ENCODE measurements around the gene SGTA. TPM values are rescaled to one million over a fixed set of nuclear protein-coding genes. Genes with fewer than 3 reads are reported as not detected.
"Not testable (repeated sequence)": the region's sequence is repeated elsewhere in the genome, so short reads cannot be mapped to it uniquely, and the experiment has no call there.

SGTA gene
- polyA plus RNA-seq, 1 donor: 41.3 TPM

DNA sequence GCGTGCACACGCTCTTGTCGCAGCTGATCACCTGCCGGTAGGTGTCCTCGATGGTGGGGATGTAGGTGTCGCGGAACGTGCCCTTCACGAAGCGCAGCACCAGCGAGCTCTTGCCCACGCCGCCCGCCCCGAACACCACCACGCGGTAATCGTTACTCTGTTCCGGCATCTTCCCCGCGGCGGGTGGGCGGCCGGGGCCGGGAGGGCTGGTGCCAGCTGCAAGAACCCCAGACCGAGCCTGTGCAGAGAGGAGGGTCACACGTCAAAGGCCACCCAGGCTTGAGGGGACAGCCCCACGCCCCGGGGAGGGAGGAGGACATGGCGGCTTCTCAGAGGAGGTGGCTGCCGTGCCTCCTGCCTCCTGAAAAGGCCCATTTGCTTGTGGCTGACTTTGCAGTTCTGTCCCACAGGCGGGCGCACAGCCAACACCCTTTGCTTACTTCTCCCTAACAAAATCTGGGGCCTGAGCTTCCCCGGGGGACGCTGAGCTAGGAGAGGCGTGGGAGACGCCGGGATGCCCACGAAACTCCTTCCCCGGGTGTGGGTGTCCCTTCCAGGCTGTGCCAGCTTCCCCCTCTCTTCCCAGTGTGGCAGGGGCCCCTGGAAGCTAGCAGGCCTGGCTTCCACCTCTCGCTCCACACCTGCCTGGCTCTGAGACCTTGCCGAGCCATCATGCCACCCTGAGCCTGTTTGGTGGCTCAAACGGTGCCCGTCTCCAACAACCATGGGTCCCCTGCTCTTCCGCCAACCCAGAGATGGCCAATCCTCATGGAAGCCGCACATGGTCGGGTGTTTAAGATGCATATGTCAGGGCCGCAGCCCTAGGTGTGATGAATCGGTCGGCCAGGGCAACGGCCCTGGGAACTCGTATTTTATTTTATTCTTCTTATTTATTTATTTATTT, 65.2 kb downstream of the SGTA start:
- peaks cover 33% of the 10 kb centered on the region for H3K27me3 ChIP-seq (ENCODE audit: control insufficient read depth, insufficient read depth, low read length)
- DNase-seq: no peak

DNA sequence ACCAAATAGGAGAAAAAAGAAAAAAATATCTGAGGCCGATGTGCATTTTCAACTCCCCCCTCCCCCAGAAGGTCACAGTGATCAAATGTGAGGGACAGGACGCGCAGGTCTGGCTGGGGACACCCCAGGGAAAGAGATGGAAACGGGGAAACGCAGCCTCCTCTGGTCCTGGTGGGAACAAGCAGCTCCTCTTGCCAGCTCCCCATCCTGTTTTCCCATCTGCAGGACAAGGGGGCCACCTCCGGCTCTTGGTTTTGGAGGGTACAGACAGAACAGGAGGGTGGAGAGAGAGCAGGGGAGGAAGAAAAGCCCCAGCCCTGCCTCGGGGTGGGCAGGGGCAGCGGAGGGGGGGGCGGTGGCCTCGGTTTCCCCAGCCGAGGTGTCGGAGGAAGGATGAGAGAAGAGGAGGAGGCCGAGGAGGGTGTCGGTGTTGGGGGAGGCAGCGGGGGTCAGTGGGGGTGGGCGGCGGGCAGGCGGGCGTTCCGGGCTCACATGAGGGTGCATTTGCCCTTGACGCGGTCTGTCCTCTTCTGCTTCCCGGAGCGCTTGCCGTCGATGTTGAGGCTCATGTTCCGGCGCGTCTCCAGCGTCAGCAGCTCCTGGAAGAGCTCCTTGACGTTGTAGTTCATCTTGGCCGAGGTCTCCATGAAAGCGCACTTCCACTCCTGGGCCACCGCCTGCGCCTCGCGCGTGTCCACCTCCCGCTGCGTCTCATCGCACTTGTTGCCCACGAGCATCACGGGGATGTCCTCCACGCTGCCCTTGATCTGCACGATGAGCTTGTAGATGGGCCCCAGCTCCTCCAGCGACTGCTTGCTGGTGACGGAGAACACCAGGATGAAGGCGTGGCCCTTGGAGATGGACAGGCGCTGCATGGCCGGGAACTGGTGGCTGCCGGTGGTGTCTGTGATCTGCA, 66.1 kb downstream of the SGTA start:
- Histone ChIP-seq H3K9me3 (ENCODE audit: control insufficient read depth, low read depth, low read length) (peaks cover 29% of the 10 kb centered on the region), H3K27me3 (ENCODE audit: control insufficient read depth, insufficient read depth, low read length) (peaks cover 24% of the 10 kb centered on the region)
- WGBS (ENCODE audit: insufficient coverage, low lambda C conversion rate): no CpG with 5 or more reads among the region's 51 CpGs

More for the DNA sequence above, 65.2 kb downstream of the SGTA start:
- WGBS (ENCODE audit: insufficient coverage, low lambda C conversion rate): no CpG with 5 or more reads among the region's 52 CpGs
- Histone ChIP-seq H3K27ac (ENCODE audit: low read length) (no peak overlapping the region), H3K9me3 (ENCODE audit: control insufficient read depth, low read depth, low read length) (peaks cover 29% of the 10 kb centered on the region), H3K4me1 (ENCODE audit: control insufficient read depth, insufficient read depth, low read length) (no peaks in the 10 kb centered on the region), H3K36me3 (ENCODE audit: control insufficient read depth, insufficient read depth, low read length) (no peaks in the 10 kb centered on the region), H3K4me3 (ENCODE audit: low read length) (no peak overlapping the region)

DNA sequence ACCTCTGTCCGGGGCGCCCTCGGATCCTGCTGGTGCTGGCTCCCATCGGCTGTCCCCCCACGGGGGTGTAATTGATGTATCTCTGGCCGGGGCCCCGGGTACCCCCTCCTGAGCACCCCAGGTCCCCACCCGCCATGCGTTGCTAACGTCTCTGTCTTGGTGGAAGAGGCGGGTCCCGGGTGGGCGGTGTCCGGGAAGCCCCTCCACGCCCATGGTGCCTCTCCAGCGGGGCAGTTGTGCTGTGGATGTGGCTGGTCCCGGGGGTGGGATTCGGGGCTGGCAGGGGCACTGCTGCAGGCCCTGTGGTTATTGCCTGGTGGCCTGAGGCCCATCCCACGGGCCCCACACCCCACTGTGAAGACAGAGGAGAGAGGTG, 66.8 kb downstream of the SGTA start:
- no CpG with 5 or more reads among the region's 19 CpGs for WGBS (ENCODE audit: insufficient coverage, low lambda C conversion rate)
- no peak overlapping the region for H3K4me3 ChIP-seq (ENCODE audit: low read length)
- H3K9me3 ChIP-seq (ENCODE audit: control insufficient read depth, low read depth, low read length): peaks cover 29% of the 10 kb centered on the region
- H3K4me1 ChIP-seq (ENCODE audit: control insufficient read depth, insufficient read depth, low read length): no peaks in the 10 kb centered on the region
- H3K27ac ChIP-seq (ENCODE audit: low read length): no peak overlapping the region
- H3K27me3 ChIP-seq (ENCODE audit: control insufficient read depth, insufficient read depth, low read length): peaks cover 18% of the 10 kb centered on the region
- no peak for DNase-seq
- no peaks in the 10 kb centered on the region for H3K36me3 ChIP-seq (ENCODE audit: control insufficient read depth, insufficient read depth, low read length)

More for the DNA sequence above, 66.1 kb downstream of the SGTA start:
- no peak overlapping the region for H3K4me3 ChIP-seq (ENCODE audit: low read length)
- no peak overlapping the region for H3K27ac ChIP-seq (ENCODE audit: low read length)
- H3K36me3 ChIP-seq (ENCODE audit: control insufficient read depth, insufficient read depth, low read length): no peaks in the 10 kb centered on the region
- no peaks in the 10 kb centered on the region for H3K4me1 ChIP-seq (ENCODE audit: control insufficient read depth, insufficient read depth, low read length)
- no peak for DNase-seq

DNA sequence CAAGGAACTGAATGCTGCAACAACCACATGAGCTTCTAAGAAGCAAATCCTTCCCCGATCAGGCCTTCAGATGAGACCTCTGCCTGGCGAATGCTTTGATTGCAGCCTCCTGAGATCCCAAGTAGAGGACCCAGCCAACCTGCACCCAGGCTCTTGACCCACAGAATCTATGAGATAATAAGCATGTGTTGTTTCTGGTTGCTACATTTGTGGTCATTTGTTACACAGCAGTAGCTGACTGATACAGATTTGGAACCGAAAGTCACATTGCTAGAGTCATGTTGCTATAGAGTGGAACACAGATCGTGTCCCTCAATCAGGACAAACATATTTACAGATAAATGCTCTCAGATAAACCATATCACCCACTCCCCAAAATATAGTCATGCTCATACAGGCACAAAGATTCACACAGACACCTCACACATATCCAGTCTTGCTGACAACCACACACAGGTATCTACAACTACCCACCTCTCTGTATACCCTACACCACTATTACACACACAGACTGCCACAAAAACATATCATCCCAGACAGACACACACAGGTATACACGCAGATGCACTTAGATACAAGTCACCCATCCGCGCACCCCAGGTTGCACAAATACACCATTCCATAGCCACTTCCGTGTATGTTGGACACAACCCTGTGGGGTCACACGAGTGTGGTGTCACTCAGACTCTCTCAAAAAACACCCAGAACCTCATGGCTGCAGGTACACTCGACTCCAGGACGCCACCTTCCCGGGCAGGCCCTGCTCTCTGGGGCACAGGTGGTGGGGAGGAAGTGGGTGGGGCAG, 67.4 kb downstream of the SGTA start:
- DNase-seq: no peak
- no peaks in the 10 kb centered on the region for H3K36me3 ChIP-seq (ENCODE audit: control insufficient read depth, insufficient read depth, low read length)
- peaks cover 16% of the 10 kb centered on the region for H3K27me3 ChIP-seq (ENCODE audit: control insufficient read depth, insufficient read depth, low read length)
- H3K4me3 ChIP-seq (ENCODE audit: low read length): no peak overlapping the region
- H3K27ac ChIP-seq (ENCODE audit: low read length): no peak overlapping the region
- no peaks in the 10 kb centered on the region for H3K4me1 ChIP-seq (ENCODE audit: control insufficient read depth, insufficient read depth, low read length)
- no CpG with 5 or more reads among the region's 12 CpGs for WGBS (ENCODE audit: insufficient coverage, low lambda C conversion rate)
- peaks cover 28% of the 10 kb centered on the region for H3K9me3 ChIP-seq (ENCODE audit: control insufficient read depth, low read depth, low read length)

DNA sequence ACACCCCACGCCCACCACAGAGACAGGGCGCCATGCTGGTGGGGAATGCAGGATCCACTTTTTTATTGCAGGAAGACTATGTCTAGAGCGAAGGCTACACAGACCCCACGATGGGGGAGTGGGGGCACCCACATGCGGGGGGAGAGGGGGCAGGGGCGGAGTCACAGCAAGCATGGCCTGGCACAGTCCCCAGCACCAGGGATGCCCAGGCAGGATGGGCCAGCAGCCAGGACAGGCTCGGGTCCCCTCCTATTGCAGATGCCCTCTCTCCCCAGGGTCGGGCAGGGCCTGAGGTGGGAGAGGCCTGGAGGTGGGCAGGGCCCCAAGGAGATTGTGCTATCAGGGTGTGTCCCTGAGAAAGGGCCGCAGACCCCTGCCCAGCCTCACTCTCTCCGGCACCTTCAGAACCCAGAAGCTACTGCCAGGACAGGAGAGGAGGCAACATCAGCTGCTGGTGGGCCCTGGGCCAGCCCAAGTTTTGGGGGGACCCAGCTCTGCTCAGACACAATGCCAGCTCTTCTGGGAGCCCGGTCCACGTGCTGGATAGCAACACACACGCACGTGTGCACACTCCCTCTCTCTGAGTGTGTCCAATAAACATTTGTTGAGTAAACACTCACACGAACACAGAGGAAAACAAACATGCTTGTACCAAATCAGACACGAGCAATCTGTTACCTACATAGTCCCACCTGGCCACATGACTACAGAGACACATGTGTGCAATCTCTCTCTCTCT, 68.4 kb downstream of the SGTA start:
- Histone ChIP-seq H3K4me3 (ENCODE audit: low read length) (no peak overlapping the region), H3K36me3 (ENCODE audit: control insufficient read depth, insufficient read depth, low read length) (no peaks in the 10 kb centered on the region), H3K27ac (ENCODE audit: low read length) (no peak overlapping the region), H3K9me3 (ENCODE audit: control insufficient read depth, low read depth, low read length) (peaks cover 21% of the 10 kb centered on the region), H3K27me3 (ENCODE audit: control insufficient read depth, insufficient read depth, low read length) (peaks cover 7% of the 10 kb centered on the region), H3K4me1 (ENCODE audit: control insufficient read depth, insufficient read depth, low read length) (no peaks in the 10 kb centered on the region)
- no peak for DNase-seq
- no CpG with 5 or more reads among the region's 16 CpGs for WGBS (ENCODE audit: insufficient coverage, low lambda C conversion rate)

DNA sequence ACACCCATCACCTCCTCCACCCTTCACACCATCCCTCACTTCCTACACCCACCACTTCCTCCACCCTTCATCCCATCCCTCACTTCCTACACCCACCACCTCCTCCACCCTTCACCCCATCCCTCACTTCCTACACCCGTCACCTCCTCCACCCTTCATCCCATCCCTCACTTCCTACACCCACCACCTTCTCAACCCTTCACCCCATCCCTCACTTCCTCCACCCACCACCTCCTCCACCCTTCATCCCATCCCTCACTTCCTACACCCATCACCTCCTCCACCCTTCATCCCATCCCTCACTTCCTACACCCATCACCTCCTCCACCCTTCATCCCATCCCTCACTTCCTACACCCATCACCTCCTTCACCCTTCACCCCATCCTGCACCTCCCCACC, 69.0 kb downstream of the SGTA start:
- not testable (repeated sequence) for H3K27me3 ChIP-seq (ENCODE audit: control insufficient read depth, insufficient read depth, low read length); H3K36me3 ChIP-seq (ENCODE audit: control insufficient read depth, insufficient read depth, low read length); DNase-seq; H3K27ac ChIP-seq (ENCODE audit: low read length); H3K4me1 ChIP-seq (ENCODE audit: control insufficient read depth, insufficient read depth, low read length); H3K4me3 ChIP-seq (ENCODE audit: low read length)
- peaks cover 21% of the 10 kb centered on the region for H3K9me3 ChIP-seq (ENCODE audit: control insufficient read depth, low read depth, low read length)
- WGBS (ENCODE audit: insufficient coverage, low lambda C conversion rate): no CpG with 5 or more reads among the region's 1 CpG

DNA sequence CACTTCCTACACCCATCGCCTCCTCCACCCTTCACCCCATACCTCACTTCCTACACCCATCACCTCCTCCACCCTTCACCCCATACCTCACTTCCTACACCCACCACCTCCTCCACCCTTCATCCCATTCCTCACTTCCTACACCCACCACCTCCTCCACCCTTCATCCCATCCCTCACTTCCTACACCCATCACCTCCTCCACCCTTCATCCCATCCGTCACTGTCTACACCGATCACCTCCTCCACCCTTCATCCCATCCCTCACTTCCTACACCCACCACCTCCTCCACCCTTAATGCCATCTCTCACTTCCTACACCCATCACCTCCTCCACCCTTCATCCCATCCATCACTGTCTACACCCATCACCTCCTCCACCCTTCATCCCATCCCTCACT, 69.9 kb downstream of the SGTA start:
- H3K27me3 ChIP-seq (ENCODE audit: control insufficient read depth, insufficient read depth, low read length); H3K4me1 ChIP-seq (ENCODE audit: control insufficient read depth, insufficient read depth, low read length); H3K27ac ChIP-seq (ENCODE audit: low read length); DNase-seq; H3K4me3 ChIP-seq (ENCODE audit: low read length); H3K36me3 ChIP-seq (ENCODE audit: control insufficient read depth, insufficient read depth, low read length): not testable (repeated sequence)
- no CpG with 5 or more reads among the region's 3 CpGs for WGBS (ENCODE audit: insufficient coverage, low lambda C conversion rate)
- peaks cover 21% of the 10 kb centered on the region for H3K9me3 ChIP-seq (ENCODE audit: control insufficient read depth, low read depth, low read length)

DNA sequence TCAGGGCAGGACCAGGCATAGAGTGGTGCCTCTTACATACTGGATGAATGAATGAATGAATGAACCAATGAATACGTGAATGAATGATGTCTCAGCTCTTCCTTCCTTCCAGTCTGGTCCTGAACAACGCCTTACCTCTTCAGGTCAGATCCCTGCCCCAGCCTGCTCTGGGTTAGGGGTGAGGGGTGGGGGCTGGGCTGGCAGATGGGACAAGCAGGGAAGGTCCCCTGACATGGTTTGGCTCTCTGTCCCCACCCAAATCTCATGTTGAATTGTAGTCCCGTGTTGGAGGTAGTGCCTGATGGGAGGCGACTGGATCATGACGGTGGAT, 71.2 kb downstream of the SGTA start:
- H3K9me3 ChIP-seq (ENCODE audit: control insufficient read depth, low read depth, low read length): peaks cover 16% of the 10 kb centered on the region
- H3K4me1 ChIP-seq (ENCODE audit: control insufficient read depth, insufficient read depth, low read length): no peaks in the 10 kb centered on the region
- DNase-seq: no peak
- H3K36me3 ChIP-seq (ENCODE audit: control insufficient read depth, insufficient read depth, low read length): no peaks in the 10 kb centered on the region
- WGBS (ENCODE audit: insufficient coverage, low lambda C conversion rate): no CpG with 5 or more reads among the region's 5 CpGs
- H3K27me3 ChIP-seq (ENCODE audit: control insufficient read depth, insufficient read depth, low read length): no peaks in the 10 kb centered on the region
- H3K27ac ChIP-seq (ENCODE audit: low read length): no peak overlapping the region
- H3K4me3 ChIP-seq (ENCODE audit: low read length): no peak overlapping the region

DNA sequence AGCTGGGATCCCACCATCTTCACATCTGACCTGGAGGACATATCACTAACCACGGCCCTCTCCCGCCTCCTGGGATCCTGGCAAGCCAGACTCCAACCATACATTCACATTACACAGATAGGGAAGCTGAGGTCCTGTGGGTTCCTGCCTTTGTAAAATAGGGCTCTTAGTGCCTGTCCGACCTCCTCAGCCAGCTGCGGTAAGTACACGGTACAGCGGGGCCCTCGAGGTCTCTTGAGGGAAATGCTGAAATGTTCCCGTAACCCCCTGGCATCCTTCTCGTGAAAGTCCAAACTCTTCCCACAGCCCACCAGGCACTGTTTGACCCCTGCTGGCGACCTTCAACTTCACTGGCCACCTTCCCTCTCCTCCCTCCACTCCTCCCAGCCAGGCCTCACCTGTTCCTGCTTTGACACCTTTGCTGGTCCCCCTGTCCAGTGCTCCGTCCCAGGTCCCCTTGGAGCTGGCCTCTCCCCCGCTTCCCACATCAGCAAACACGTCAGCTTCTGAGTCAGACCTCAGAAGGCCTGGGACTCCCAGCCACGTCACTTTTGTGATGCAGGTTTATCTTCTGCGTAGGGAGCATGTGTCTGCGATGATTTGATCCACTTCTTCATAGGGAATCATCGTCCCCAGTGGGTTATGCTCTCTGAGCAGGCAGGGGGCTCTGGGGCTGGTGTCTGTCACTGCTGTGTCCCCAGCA, 71.8 kb downstream of the SGTA start:
- Histone ChIP-seq H3K36me3 (ENCODE audit: control insufficient read depth, insufficient read depth, low read length) (no peaks in the 10 kb centered on the region), H3K4me3 (ENCODE audit: low read length) (no peak overlapping the region), H3K4me1 (ENCODE audit: control insufficient read depth, insufficient read depth, low read length) (no peaks in the 10 kb centered on the region), H3K27ac (ENCODE audit: low read length) (no peak overlapping the region), H3K27me3 (ENCODE audit: control insufficient read depth, insufficient read depth, low read length) (no peaks in the 10 kb centered on the region), H3K9me3 (ENCODE audit: control insufficient read depth, low read depth, low read length) (peaks cover 15% of the 10 kb centered on the region)
- no peak for DNase-seq
- WGBS (ENCODE audit: insufficient coverage, low lambda C conversion rate): no CpG with 5 or more reads among the region's 17 CpGs
